ENCODE measurements around the gene CCND3. TPM values are rescaled to one million over a fixed set of nuclear protein-coding genes. Genes with fewer than 3 reads are reported as not detected.

CCND3 gene
- total and polyA plus RNA-seq, 2 of the 13 experiments (the other 11 are each of a cell fraction or from before 2014, with no cell fraction given) = 4.3 to 7.2 TPM

GRCh38 chr6:41941280-41942066 is at the start of gene CCND3 (continued):
- no peak for TF ChIP-seq ZNF7 (CRISPR knock-in tag; IDR thresholded peaks at IDR 0.05)
- no peak for TF ChIP-seq ZNF33B (CRISPR knock-in tag; IDR thresholded peaks at IDR 0.05)
- no peak for TF ChIP-seq ZFAT (CRISPR knock-in tag; conservative IDR thresholded peaks at IDR 0.05)
- TF ChIP-seq FOXA3 (CRISPR knock-in tag; IDR thresholded peaks at IDR 0.05) = no peak
- TF ChIP-seq CSRNP2 (CRISPR knock-in tag; conservative IDR thresholded peaks at IDR 0.05; ENCODE audit: low read depth) = no peak
- peak; percentile 91 for TF ChIP-seq SIN3A (IDR thresholded peaks at IDR 0.05; ENCODE audit: borderline replicate concordance, low read depth, low read length)
- no peak; the same call in 1 of the 2 replicates for TF ChIP-seq ZNF790 (CRISPR knock-in tag; IDR thresholded peaks at IDR 0.05; ENCODE audit: borderline replicate concordance)
- no peak for TF ChIP-seq ZNF75D (CRISPR knock-in tag; IDR thresholded peaks at IDR 0.05; ENCODE audit: borderline replicate concordance)
- no peak for TF ChIP-seq ZNF337 (CRISPR knock-in tag; IDR thresholded peaks at IDR 0.05; ENCODE audit: borderline replicate concordance, low read depth)
- TF ChIP-seq SAFB2 (CRISPR knock-in tag; IDR thresholded peaks at IDR 0.05; ENCODE audit: borderline replicate concordance, low read depth) = peak; percentile 90
- peak; percentile 38; the same call in 1 of the 2 replicates for TF ChIP-seq KMT2A (CRISPR knock-in tag; IDR thresholded peaks at IDR 0.05)
- peak; percentile 84 for TF ChIP-seq UBTF (CRISPR knock-in tag; IDR thresholded peaks at IDR 0.05)
- no peak for TF ChIP-seq ZNF605 (CRISPR knock-in tag; IDR thresholded peaks at IDR 0.05)
- TF ChIP-seq ZNF615 (CRISPR knock-in tag; IDR thresholded peaks at IDR 0.05; ENCODE audit: borderline replicate concordance) = 0 out of 2 replicates have a peak, but pooled peaks have one; percentile 58
- no peak for TF ChIP-seq ZZZ3 (CRISPR knock-in tag; IDR thresholded peaks at IDR 0.05; ENCODE audit: borderline replicate concordance)
- no peak for TF ChIP-seq HIC2 (CRISPR knock-in tag; IDR thresholded peaks at IDR 0.05; ENCODE audit: low read depth)
- no peak for TF ChIP-seq ZNF3 (CRISPR knock-in tag; IDR thresholded peaks at IDR 0.05)
- TF ChIP-seq ZNF264 (CRISPR knock-in tag; IDR thresholded peaks at IDR 0.05) = no peak
- TF ChIP-seq HOXD1 (CRISPR knock-in tag; IDR thresholded peaks at IDR 0.05) = peak; percentile 50; the same call in 1 of the 2 replicates
- no peak; the same call in 1 of the 2 replicates for TF ChIP-seq ZNF616 (CRISPR knock-in tag; IDR thresholded peaks at IDR 0.05; ENCODE audit: low read depth)
- TF ChIP-seq TCF12 (IDR thresholded peaks at IDR 0.05) = no peak
- TF ChIP-seq TCF12 (CRISPR knock-in tag; IDR thresholded peaks at IDR 0.05) = 0 out of 2 replicates have a peak, but pooled peaks have one; percentile 12
- no peak for TF ChIP-seq SUZ12 (IDR thresholded peaks at IDR 0.05; ENCODE audit: low read depth, low read length)
- no peak for TF ChIP-seq PCBP1 (IDR thresholded peaks at IDR 0.05; ENCODE audit: borderline replicate concordance, low read depth, low read length)
- TF ChIP-seq ZNF343 (CRISPR knock-in tag; IDR thresholded peaks at IDR 0.05) = peak; percentile 85
- TF ChIP-seq FOXM1 (CRISPR knock-in tag; IDR thresholded peaks at IDR 0.05) = no peak
